Subcutaneous adipose tissue (tissue), 4 donors: Measurements from ENCODE around the gene SRSF9. TPM values are rescaled to one million over a fixed set of nuclear protein-coding genes. Genes with fewer than 3 reads are reported as not detected.

ENCODE experiments used
- total RNA-seq, 4 donors: library from RNA; depleted of rRNA; stranded (reverse); fragments of >200 nt; gene quantifications; one replicate each; pipeline ENCODE4 v1.1.0, GENCODE V29; 2016
- TF ChIP-seq, protein P1 (sequence below): fragments of 450-650 bp; IDR thresholded peaks from one replicate; pipeline ENCODE4 v1.5.1; 2016; ENCODE audit warnings: low read depth, mild to moderate bottlenecking, control low read depth, antibody characterized with exemption, moderate library complexity

SRSF9 gene
- total RNA-seq, 4 donors from 2014 or later, result 61.4 to 100 (median 66.0) TPM

DNA sequence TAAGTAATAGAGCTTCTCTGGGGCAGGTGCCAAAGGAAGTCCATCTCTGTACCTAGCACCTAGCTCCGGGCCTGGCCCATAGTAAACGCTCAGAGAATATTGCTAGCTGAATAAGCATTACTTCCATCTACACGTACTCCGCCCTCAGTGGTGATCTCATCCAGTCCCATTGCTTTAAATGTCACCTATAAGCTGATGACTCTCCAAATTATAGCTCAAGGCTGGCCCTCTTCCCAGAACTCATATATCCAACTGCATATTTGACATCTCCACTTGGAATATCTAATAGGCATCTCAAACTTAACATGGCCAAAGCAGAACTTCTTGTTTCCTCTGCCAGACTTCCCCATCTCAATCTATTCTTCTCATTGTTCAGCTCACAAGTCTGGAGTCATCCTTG lies 19.5 kb upstream of the SRSF9 start:
- TF ChIP-seq, protein P1, sequence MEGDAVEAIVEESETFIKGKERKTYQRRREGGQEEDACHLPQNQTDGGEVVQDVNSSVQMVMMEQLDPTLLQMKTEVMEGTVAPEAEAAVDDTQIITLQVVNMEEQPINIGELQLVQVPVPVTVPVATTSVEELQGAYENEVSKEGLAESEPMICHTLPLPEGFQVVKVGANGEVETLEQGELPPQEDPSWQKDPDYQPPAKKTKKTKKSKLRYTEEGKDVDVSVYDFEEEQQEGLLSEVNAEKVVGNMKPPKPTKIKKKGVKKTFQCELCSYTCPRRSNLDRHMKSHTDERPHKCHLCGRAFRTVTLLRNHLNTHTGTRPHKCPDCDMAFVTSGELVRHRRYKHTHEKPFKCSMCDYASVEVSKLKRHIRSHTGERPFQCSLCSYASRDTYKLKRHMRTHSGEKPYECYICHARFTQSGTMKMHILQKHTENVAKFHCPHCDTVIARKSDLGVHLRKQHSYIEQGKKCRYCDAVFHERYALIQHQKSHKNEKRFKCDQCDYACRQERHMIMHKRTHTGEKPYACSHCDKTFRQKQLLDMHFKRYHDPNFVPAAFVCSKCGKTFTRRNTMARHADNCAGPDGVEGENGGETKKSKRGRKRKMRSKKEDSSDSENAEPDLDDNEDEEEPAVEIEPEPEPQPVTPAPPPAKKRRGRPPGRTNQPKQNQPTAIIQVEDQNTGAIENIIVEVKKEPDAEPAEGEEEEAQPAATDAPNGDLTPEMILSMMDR, result no peak

DNA sequence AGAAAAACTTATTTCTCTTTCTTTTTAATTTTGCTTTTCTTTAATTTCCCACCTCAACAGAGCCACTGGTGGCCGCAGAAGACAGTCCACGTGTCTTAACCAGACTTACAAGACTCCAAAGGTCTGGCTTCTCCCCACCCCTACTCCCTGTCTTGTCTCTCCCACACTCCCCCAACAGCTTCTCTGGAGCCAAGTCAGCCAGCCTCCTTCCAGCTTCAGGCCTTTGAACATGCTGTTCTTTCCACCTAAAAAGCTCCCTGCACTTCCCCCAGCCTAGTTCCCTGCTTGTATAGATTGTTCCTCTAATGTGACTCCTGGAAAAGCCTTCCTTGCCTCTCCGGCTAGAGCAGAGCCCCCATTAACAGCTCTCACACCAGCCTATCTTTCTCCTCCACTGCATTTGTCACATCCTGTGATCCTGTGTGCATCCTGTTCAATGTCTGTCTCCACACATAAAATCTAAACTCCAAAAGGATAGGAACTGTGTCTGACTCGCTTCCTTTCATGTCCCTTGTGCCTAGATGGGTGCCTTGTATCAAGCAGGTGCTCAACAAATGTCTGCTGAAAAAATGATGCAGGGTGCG lies 18.6 kb upstream of the SRSF9 start:
- TF ChIP-seq, protein P1, result no peak

DNA sequence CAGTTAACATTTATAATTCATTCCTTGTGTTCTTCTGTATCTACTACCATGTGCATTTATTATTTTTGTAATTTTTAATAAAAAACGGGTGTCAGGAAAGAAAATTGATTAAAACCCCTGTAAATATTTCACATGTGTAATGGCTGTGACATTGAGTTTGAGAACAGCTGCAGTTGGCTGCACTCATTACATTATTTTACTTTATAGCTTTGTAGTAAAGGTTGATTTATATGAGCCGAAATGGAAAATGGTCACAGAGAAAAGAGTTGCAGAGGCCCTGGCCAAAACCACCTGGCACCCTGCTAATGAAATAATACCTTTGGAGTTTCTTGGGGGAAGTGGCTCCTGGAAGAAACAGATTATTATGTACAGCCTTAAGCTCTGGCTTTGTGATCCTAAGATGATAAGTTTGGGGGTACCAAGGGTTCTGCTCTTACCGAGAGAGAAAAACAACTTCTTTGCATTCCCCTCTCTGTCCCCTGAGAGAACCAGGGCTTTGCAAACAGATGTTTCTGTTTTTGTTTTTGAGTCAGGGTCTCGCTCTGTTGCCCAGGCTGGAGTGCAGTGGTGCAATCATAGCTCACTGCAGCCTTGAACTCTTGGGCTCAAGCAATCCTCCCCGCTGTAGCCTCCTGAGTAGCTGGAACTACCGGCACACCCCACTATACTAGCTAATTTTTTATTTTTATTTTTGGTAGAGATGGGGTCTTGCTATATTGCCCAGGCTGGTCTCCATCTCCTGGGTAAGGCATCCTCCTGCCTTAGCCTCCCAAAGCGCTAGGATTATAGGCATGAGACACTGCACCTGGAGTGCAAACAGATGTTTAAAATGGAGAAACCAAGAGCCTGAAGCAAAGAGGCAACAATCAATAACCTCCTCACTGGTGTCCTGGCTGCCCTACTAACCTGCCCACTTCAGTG lies 16.7 kb upstream of the SRSF9 start:
- TF ChIP-seq, protein P1, result no peak

DNA sequence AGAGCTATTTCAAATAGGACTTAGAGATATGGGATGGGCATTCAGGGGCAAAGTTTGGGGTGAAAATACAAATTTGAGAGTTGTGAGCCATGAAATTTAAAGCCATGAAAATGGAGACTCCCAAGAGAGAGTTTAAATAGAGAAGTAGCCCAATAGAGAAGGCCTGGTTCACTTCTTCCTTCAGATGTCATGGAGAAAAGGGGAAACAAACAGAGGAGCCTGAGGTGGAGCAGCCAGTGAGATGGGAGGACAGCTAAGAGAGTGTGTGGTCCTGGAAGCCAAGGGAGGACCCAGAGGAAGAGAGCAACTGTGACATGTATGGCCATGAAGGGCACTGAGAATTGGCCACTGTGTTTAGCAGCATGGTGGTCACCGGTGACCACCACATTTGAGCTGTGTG lies 14.1 kb upstream of the SRSF9 start:
- TF ChIP-seq, protein P1, result no peak

DNA sequence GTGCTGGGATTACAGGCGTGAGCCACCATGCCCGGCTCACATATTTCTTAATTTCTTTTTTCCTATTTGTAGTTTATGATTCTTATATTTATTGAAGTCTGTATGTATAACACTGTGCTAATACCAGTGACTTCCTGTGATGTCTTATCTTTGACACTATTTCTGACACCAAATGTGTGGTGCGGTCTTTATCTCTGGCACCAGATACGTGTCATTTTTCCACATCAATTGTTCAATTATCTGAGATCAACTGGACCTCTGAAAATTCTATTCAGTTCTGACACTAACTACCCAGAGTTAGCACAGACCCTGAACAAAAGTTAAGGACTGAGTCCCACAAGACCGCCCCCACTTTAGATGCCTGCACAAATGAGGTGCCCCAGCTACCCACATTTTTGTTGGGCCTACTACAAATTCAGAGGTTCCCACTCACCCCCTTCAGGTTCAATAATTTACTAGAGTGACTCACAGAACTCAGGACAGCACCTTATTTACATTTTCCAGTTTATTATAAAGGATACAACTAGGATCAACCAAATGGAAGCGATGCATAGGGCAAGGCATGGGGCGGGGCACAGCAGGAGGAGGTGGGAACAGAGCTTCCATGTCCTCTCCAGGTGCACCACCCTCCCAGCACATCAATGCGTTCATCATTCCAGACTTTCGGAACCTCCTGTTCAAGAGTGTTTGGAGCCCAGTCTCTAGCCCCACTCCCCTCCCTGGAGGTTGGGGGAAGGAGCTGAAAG lies 11.6 kb upstream of the SRSF9 start:
- TF ChIP-seq, protein P1, result no peak

DNA sequence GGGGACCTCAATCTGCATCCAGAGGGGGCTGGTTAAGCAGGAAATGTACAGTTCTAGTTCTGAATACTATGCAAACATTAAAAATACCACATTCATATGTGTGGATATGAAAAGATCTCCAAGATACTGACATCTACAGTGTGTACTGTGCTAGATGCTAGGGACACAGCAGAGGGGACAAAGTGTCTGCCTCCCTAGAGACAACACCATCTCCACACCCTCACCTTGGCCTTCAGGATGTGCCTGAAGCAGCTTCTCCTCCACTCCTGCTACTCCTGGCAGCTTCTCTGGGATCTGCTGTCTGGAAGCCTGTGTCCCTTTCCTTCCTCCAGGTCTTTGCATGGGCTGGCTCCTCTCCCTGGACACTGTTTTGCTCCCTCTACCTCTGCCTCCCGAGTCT lies 10.7 kb upstream of the SRSF9 start:
- TF ChIP-seq, protein P1, result no peak

DNA sequence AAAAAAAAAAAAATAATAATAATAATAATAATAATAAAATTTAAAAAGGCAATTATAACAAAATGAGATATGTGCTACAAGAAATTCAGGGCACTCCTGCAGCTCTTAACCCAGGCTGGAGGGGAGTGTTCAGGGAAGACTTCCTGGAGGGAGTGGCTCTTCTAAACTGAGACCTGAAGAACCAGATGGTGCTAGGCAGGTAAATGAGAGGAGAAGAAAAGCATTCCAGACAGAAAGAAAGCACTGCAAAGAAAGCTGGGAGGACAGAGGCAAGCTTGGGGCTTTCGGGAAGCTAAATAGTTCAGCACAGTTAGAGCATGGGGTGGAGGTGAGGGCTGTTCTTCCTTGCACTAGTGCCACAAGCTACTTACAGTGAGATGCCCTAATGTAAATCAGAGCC lies 9.9 kb upstream of the SRSF9 start:
- TF ChIP-seq, protein P1, result no peak
